ENCODE data around the gene ZNF862.

The ZNF862 gene

GRCh38 chr7:149861728-149862045, 23.5 kb downstream of the ZNF862 start (continued):
- TF ChIP-seq ARNTL (CRISPR knock-in tag; IDR thresholded peaks at IDR 0.05; ENCODE audit: borderline replicate concordance, low read depth) (no peak), CSRNP3 (CRISPR knock-in tag; IDR thresholded peaks at IDR 0.05) (no peak), OSR1 (CRISPR knock-in tag; IDR thresholded peaks at IDR 0.05) (no peak), CREB5 (CRISPR knock-in tag; IDR thresholded peaks at IDR 0.05; ENCODE audit: low read depth) (no peak)

- TF ChIP-seq PATZ1 (CRISPR knock-in tag; IDR thresholded peaks at IDR 0.05; ENCODE audit: borderline replicate concordance), result no peak
- TF ChIP-seq ZFP30 (CRISPR knock-in tag; IDR thresholded peaks at IDR 0.05), result no peak
- TF ChIP-seq TSHZ2 (CRISPR knock-in tag; IDR thresholded peaks at IDR 0.05), result no peak
- TF ChIP-seq ZC3H10 (CRISPR knock-in tag; IDR thresholded peaks at IDR 0.05), result no peak
- no peak for TF ChIP-seq POU6F1 (CRISPR knock-in tag; IDR thresholded peaks at IDR 0.05; ENCODE audit: borderline replicate concordance, low read depth)
- no peak for TF ChIP-seq ARNTL (CRISPR knock-in tag; IDR thresholded peaks at IDR 0.05; ENCODE audit: borderline replicate concordance, low read depth)
- TF ChIP-seq CREB5 (CRISPR knock-in tag; IDR thresholded peaks at IDR 0.05; ENCODE audit: low read depth), result no peak
- TF ChIP-seq CSDC2 (CRISPR knock-in tag; IDR thresholded peaks at IDR 0.05), result no peak
- no peak for TF ChIP-seq OSR1 (CRISPR knock-in tag; IDR thresholded peaks at IDR 0.05)
- TF ChIP-seq CSRNP3 (CRISPR knock-in tag; IDR thresholded peaks at IDR 0.05), result no peak
- TF ChIP-seq ZFP3 (CRISPR knock-in tag; IDR thresholded peaks at IDR 0.05), result no peak
- no peak for TF ChIP-seq SNAI2 (CRISPR knock-in tag; IDR thresholded peaks at IDR 0.05)
- TF ChIP-seq ESRRG (CRISPR knock-in tag; IDR thresholded peaks at IDR 0.05), result no peak
- no peak for TF ChIP-seq RARB (CRISPR knock-in tag; IDR thresholded peaks at IDR 0.05)
- no peak for TF ChIP-seq GLIS3 (CRISPR knock-in tag; IDR thresholded peaks at IDR 0.05)
- no peak for TF ChIP-seq ZNF565 (CRISPR knock-in tag; conservative IDR thresholded peaks at IDR 0.05; ENCODE audit: low read depth)
- ATAC-seq, result no peak
Observed at GRCh38 chr7:149862156-149862555, 24.0 kb downstream of the ZNF862 start.

- ATAC-seq, result no peak
- TF ChIP-seq ZNF565 (CRISPR knock-in tag; conservative IDR thresholded peaks at IDR 0.05; ENCODE audit: low read depth) (no peak), ZC3H10 (CRISPR knock-in tag; IDR thresholded peaks at IDR 0.05) (no peak), RARB (CRISPR knock-in tag; IDR thresholded peaks at IDR 0.05) (no peak), CREB5 (CRISPR knock-in tag; IDR thresholded peaks at IDR 0.05; ENCODE audit: low read depth) (no peak)
Observed at GRCh38 chr7:149863500-149863899, 25.3 kb downstream of the ZNF862 start.

Data from SK-N-SH treated with all-trans-retinoic acid at 6 μM for 48 hours (cell line).